Activated naive CD4-positive, alpha-beta T cell treated with anti-CD3 and anti-CD28 coated beads for 36 hours (primary cell): ENCODE data around the gene ADGB. TPM values are rescaled to one million over a fixed set of nuclear protein-coding genes. Genes with fewer than 3 reads are reported as not detected.

Source experiments
- CTCF ChIA-PET: fragments of 350-600 bp; sonication (Branson Sonifier 250); formaldehyde crosslinking; loops from one replicate; lab custom pipeline; 2021; ENCODE audit warnings: antibody characterized with exemption; lab: Charles Lee
- DNase-seq: peaks from one replicate; pipeline ENCODE4 v3.0.0-alpha.2; 2020
- H3K27ac Mint-ChIP-seq: one replicate; pipeline ENCODE4 v1.8.0; 2021; ENCODE audit warnings: mild to moderate bottlenecking, mixed read lengths
- H3K27me3 Mint-ChIP-seq: one replicate; pipeline ENCODE4 v1.8.0; 2021; ENCODE audit warnings: low read depth, mixed read lengths
- H3K36me3 Mint-ChIP-seq: one replicate; pipeline ENCODE4 v1.8.0; 2021; ENCODE audit warnings: low read depth, mixed read lengths
- H3K4me1 Mint-ChIP-seq: one replicate; pipeline ENCODE4 v1.8.0; 2021; ENCODE audit warnings: low read depth, mixed read lengths
- H3K4me3 Mint-ChIP-seq: one replicate; pipeline ENCODE4 v1.8.0; 2021; ENCODE audit warnings: mild to moderate bottlenecking, moderate library complexity, mixed read lengths
- H3K9me3 Mint-ChIP-seq: one replicate; pipeline ENCODE4 v1.8.0; 2021; ENCODE audit warnings: mixed read lengths
- intact Hi-C: fragments of 100-400 bp; cut with micrococcal nuclease; formaldehyde crosslinking; loops from one replicate; pipeline ENCODE4 v1.15.1; 2023
- total RNA-seq, 2 experiments: library from RNA; stranded (reverse); gene quantifications; one replicate each; pipeline ENCODE4 v1.2.3, GENCODE V29; 2021

ADGB gene
- total RNA-seq, 2 experiments from 2014 or later, result not detected

DNA sequence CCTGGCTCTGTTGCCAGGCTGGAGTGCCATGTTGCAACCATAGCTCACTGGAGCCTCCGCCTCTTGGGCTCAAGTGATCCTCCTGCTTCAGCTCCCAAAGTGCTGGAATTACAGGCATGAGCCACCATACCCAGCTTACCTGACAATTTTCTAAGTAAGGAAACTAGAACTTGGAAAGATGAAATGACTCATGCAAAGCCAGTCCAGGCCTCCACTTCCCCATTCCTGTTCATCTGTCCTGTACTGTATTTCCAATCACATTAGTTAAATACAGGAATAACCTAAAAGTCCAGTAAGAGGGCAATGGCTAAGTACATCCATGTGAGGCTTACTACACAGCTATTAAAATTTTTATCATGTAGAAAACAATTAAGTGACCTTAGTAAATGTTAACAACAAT, 8.3 kb upstream of the ADGB start:
- H3K4me1 Mint-ChIP-seq, result no peaks in the 10 kb centered on the region
- intact Hi-C loops, result no loop called here
- CTCF ChIA-PET, result no interaction called here
- DNase-seq, result no peak
- H3K36me3 Mint-ChIP-seq, result no peaks in the 10 kb centered on the region
- peaks cover 2% of the 10 kb centered on the region for H3K27me3 Mint-ChIP-seq
- H3K27ac Mint-ChIP-seq, result no peak overlapping the region
- no peaks in the 10 kb centered on the region for H3K9me3 Mint-ChIP-seq
- H3K4me3 Mint-ChIP-seq, result no peak overlapping the region

DNA sequence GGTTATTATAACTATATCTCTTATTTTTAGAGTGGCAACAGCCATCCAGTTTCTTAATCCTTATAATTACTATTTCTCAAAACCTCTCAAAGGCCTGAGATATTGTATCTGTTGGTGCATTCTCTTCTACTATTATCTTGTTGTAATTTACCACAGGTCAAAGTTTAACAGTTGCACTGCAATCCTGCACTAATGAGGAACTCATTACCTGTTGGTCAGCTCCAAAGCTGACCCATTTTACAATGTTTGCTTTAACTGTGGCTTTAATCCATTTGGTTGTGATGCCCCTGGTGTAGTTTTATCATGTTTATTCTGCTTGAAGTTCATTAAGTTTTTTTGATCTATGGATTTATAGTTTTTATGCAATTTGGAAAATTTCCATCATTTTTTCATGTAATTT, 6.3 kb upstream of the ADGB start:
- H3K9me3 Mint-ChIP-seq, result no peaks in the 10 kb centered on the region
- H3K36me3 Mint-ChIP-seq, result no peaks in the 10 kb centered on the region
- no peak for DNase-seq
- no peaks in the 10 kb centered on the region for H3K4me1 Mint-ChIP-seq
- peaks cover 2% of the 10 kb centered on the region for H3K27me3 Mint-ChIP-seq
- H3K27ac Mint-ChIP-seq, result no peak overlapping the region
- CTCF ChIA-PET, result no interaction called here
- intact Hi-C loops, result no loop called here
- H3K4me3 Mint-ChIP-seq, result no peak overlapping the region

DNA sequence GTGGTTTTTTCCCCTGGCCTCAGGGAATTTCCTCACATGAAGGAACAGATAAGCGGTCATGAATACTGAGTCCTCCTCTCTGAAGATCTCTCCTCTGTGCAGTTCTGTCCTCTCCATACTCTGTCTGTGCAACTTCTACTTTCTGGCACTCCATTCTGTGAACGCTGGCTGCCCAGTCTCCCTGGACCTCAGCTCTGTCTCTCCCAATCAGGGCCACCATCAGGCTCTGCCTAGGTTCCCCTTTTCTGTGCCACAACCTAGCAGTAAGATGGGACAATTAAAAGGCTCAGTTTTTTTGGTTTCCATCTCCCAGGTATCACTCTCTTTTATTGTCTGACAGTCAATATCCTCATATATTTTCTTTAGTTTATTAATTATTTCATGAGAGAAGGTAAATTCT, 4.8 kb upstream of the ADGB start:
- no peaks in the 10 kb centered on the region for H3K9me3 Mint-ChIP-seq
- CTCF ChIA-PET, result no interaction called here
- no peak for DNase-seq
- H3K4me1 Mint-ChIP-seq, result peaks cover 2% of the 10 kb centered on the region
- intact Hi-C loops, result no loop called here
- H3K36me3 Mint-ChIP-seq, result no peaks in the 10 kb centered on the region
- H3K4me3 Mint-ChIP-seq, result no peak overlapping the region
- H3K27me3 Mint-ChIP-seq, result peaks cover 4% of the 10 kb centered on the region
- no peak overlapping the region for H3K27ac Mint-ChIP-seq

DNA sequence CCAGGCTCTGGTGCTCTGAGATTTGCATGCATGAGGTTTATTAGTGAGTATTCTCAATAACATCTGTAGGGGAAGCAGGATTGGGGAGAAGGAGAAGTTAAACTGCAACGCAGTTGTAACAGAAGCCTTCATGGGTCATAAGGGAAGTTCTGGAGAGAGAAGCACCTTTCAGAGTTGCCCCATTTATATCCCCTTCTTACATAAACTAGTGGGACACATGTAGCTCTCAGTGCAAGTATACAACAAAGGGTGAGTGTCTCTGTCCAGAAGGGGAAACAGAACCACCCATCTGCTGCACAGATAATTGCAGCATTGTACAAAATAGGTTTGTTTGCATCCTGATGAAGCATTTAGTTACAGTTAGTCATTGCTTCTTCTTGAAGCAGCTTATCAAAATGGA, 4.3 kb upstream of the ADGB start:
- H3K27me3 Mint-ChIP-seq, result peaks cover 9% of the 10 kb centered on the region
- peaks cover 6% of the 10 kb centered on the region for H3K4me1 Mint-ChIP-seq
- DNase-seq, result no peak
- CTCF ChIA-PET, result no interaction called here
- intact Hi-C loops, result no loop called here
- no peak overlapping the region for H3K4me3 Mint-ChIP-seq
- H3K27ac Mint-ChIP-seq, result no peak overlapping the region
- no peaks in the 10 kb centered on the region for H3K36me3 Mint-ChIP-seq
- no peaks in the 10 kb centered on the region for H3K9me3 Mint-ChIP-seq

DNA sequence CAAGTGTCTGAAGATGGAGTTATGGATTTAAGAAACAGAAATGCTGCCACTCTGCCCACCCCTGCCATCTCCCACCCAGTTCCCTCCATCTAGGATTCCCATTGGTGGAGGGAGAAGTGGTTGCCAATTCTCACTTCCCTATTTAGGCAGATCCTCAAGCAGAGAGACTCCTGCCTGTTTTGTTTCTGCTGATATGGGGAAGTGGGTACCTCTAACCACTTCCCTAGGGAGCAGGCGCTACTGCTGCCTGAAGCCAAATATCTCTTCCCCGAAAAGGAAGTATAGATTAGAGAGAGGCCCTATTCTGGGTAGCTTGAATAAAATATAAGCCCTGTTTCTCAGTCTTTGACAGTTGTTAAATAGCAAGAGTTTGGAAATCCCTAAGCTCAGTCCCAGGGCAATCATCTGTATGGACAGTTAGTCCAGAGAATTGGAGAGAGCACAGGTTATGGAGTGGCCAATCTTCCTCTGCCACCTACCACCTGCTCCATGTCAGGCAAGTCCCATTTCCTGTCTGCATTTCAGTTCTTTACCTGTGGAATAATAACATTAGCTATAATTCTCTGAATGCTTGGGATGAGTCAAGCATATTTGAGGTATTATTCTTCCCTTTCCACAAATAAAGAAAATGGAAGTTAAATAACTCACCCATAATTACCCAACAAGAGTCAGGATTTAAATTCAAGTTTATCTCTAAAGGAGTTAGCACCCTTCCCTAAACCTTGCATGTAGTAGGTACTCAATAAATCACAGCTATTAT, 2.6 kb upstream of the ADGB start:
- Mint-ChIP-seq H3K27me3 (peaks cover 16% of the 10 kb centered on the region), H3K4me1 (peaks cover 6% of the 10 kb centered on the region), H3K36me3 (no peaks in the 10 kb centered on the region), H3K27ac (no peak overlapping the region), H3K9me3 (no peaks in the 10 kb centered on the region), H3K4me3 (no peak overlapping the region)
- DNase-seq, result no peak
- intact Hi-C loops, result no loop called here
- CTCF ChIA-PET, result interaction anchor here (0.6 kb wide), 1 partner anchor 36 kb away, joined by 3 read pairs; no protein-coding TSS in a partner anchor

- DNase-seq, result no peak
- Mint-ChIP-seq H3K36me3 (no peaks in the 10 kb centered on the region), H3K27me3 (peaks cover 18% of the 10 kb centered on the region), H3K4me1 (peaks cover 6% of the 10 kb centered on the region), H3K9me3 (no peaks in the 10 kb centered on the region), H3K4me3 (no peak overlapping the region), H3K27ac (no peak overlapping the region)
- CTCF ChIA-PET, result interaction anchor here (0.6 kb wide), 1 partner anchor 1687 kb away, joined by 3 read pairs; no protein-coding TSS in a partner anchor
- intact Hi-C loops, result no loop called here
These were observed 2.6 kb downstream of the ADGB start for GRCh38 chr6:146601352-146601751.

DNA sequence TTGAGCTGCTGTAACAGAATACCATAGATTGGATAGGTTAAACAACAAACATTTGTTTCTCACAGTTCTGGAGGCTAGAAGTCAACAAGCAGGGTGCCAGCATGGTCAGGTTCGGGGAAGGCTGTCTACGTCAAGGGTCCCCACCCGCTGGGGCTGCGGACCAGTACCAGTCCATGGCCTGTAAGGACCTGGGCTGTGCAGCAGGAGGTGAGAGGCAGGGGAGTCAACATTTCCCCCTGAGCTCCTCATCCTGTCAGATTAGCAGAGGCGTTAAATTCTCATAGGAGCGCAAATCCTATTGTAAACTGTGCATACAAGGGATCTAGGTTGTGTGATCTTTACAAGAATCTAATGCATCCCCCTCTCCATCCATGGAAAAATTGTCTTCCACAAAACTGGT, 3.8 kb downstream of the ADGB start:
- peaks cover 1% of the 10 kb centered on the region for H3K9me3 Mint-ChIP-seq
- DNase-seq, result no peak
- H3K36me3 Mint-ChIP-seq, result no peaks in the 10 kb centered on the region
- peaks cover 6% of the 10 kb centered on the region for H3K4me1 Mint-ChIP-seq
- CTCF ChIA-PET, result no interaction called here
- H3K27ac Mint-ChIP-seq, result no peak overlapping the region
- intact Hi-C loops, result no loop called here
- H3K27me3 Mint-ChIP-seq, result peaks cover 18% of the 10 kb centered on the region
- no peak overlapping the region for H3K4me3 Mint-ChIP-seq

- Mint-ChIP-seq H3K4me3 (no peak overlapping the region), H3K27me3 (peaks cover 2% of the 10 kb centered on the region), H3K27ac (no peak overlapping the region), H3K36me3 (no peaks in the 10 kb centered on the region), H3K4me1 (no peaks in the 10 kb centered on the region), H3K9me3 (peaks cover 2% of the 10 kb centered on the region)
- intact Hi-C loops, result no loop called here
- CTCF ChIA-PET, result no interaction called here
- no peak for DNase-seq
These were observed 15.2 kb downstream of the ADGB start for GRCh38 chr6:146613947-146614346.

DNA sequence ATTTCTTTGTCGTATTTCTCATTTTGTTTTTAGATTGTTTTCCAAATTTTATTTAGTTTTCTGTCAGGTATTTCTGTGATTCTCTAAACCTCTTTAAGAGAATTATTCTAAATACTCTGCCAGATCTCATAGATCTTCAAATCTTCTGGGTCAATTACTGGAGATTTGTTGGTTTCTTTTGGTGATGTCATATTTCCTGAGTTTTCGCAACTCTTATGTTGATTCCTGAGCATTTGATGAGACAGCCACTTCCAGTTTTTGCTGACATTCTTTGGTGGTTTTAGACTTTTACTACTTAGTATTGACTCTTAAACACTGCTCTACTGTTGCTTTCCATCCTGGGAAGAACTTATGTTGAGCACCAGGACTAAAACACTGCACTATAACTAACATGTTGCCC, 21.9 kb downstream of the ADGB start:
- H3K4me1 Mint-ChIP-seq, result no peaks in the 10 kb centered on the region
- no peaks in the 10 kb centered on the region for H3K27me3 Mint-ChIP-seq
- H3K36me3 Mint-ChIP-seq, result no peaks in the 10 kb centered on the region
- DNase-seq, result no peak
- no peak overlapping the region for H3K27ac Mint-ChIP-seq
- intact Hi-C loops, result no loop called here
- peaks cover 2% of the 10 kb centered on the region for H3K9me3 Mint-ChIP-seq
- H3K4me3 Mint-ChIP-seq, result no peak overlapping the region
- CTCF ChIA-PET, result no interaction called here

DNA sequence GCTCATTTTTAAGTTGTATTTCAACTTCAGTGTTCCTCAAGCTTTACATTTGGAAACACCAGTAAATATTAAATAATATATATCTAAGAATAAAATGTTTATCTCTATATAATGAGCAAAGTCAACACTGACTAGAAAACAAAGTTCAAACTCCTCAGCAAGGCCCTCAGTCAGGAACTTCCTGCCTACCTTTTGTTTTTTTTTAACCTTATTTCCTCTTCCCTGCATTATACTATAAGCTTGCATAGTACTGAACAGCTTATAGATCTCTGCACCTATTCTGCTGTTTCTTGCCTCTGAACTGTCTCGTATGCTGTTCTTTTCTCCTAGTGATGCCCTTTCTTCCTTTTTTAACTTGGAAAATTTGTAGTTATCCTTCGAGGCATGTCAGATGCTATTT, 29.6 kb downstream of the ADGB start:
- intact Hi-C loops, result no loop called here
- no peak overlapping the region for H3K4me3 Mint-ChIP-seq
- CTCF ChIA-PET, result no interaction called here
- no peaks in the 10 kb centered on the region for H3K36me3 Mint-ChIP-seq
- H3K27ac Mint-ChIP-seq, result no peak overlapping the region
- H3K4me1 Mint-ChIP-seq, result no peaks in the 10 kb centered on the region
- no peaks in the 10 kb centered on the region for H3K9me3 Mint-ChIP-seq
- peaks cover 12% of the 10 kb centered on the region for H3K27me3 Mint-ChIP-seq
- DNase-seq, result no peak

GRCh38 chr6:146634022-146634421, 35.2 kb downstream of the ADGB start:
- intact Hi-C loops, result no loop called here
- CTCF ChIA-PET, result no interaction called here
- no peak overlapping the region for H3K4me3 Mint-ChIP-seq
- H3K27ac Mint-ChIP-seq, result no peak overlapping the region
- H3K36me3 Mint-ChIP-seq, result no peaks in the 10 kb centered on the region
- peaks cover 12% of the 10 kb centered on the region for H3K27me3 Mint-ChIP-seq
- no peaks in the 10 kb centered on the region for H3K9me3 Mint-ChIP-seq
- no peaks in the 10 kb centered on the region for H3K4me1 Mint-ChIP-seq
- no peak for DNase-seq

DNA sequence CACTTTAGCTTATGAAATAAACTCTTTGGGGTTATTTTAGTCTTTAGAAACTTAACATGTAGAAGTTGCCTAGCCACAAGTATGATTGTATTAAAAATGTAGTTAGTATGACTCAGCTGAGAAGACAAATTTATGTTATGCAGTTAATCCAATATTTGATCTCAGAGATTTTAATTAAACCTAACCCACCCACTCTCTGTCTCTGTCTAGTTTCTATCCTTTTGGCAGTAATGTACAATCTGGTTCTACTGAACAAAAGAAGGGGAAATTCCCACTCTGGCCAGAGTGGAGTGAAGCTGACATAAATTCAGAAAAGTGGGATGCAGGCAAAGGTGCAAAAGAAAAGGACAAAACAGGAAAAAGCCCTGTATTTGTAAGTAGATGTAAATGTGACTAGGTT, 36.4 kb downstream of the ADGB start:
- DNase-seq, result no peak
- Mint-ChIP-seq H3K36me3 (no peaks in the 10 kb centered on the region), H3K4me1 (no peaks in the 10 kb centered on the region), H3K27ac (no peak overlapping the region), H3K27me3 (peaks cover 16% of the 10 kb centered on the region), H3K9me3 (no peaks in the 10 kb centered on the region), H3K4me3 (no peak overlapping the region)
- intact Hi-C loops, result no loop called here
- CTCF ChIA-PET, result no interaction called here

DNA sequence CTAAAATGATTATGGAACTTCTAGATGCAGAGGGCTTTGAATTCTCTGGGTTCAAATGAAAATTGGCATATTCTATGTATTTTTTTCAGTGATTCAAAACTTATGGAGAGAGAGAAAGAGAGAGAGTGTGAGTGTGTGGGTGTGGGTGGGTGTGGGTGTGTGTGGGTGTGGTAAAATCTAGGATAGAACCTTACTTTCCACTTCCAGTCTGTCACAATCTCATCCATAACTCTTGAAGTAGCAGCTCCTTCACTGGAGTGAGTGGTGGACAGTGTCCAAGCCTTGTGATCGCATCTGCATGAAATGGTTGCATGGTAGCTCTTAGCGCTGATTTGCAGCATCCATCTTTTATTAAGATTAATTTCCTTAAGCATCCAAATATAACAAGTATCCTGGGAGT, 37.7 kb downstream of the ADGB start:
- H3K27ac Mint-ChIP-seq, result no peak overlapping the region
- intact Hi-C loops, result no loop called here
- no peaks in the 10 kb centered on the region for H3K9me3 Mint-ChIP-seq
- no peak for DNase-seq
- H3K4me1 Mint-ChIP-seq, result no peaks in the 10 kb centered on the region
- no peaks in the 10 kb centered on the region for H3K36me3 Mint-ChIP-seq
- peaks cover 17% of the 10 kb centered on the region for H3K27me3 Mint-ChIP-seq
- CTCF ChIA-PET, result no interaction called here
- H3K4me3 Mint-ChIP-seq, result no peak overlapping the region
